H1 (cell line): ENCODE data around the gene MRPL42. TPM values are rescaled to one million over a fixed set of nuclear protein-coding genes. Genes with fewer than 3 reads are reported as not detected.

Experiments used
- NRF1 ChIP-seq: IDR thresholded peaks from 2 replicates; pipeline ENCODE4 v1.6.1; 2011; ENCODE audit warnings: mild to moderate bottlenecking, low read depth, low read length, improper control_type of control experiment
- polyA plus RNA-seq, 7 experiments: library from polyadenylated mRNA; depleted of rRNA in 3 of 7; stranded (reverse) in 5 of 7; unstranded in 2 of 7; fragments of >200 nt in 5 of 7; fragments of 200-250 nt in 2 of 7; gene quantifications; 1 replicate in 5 of 7; 2 replicates in 1 of 7; 4 replicates in 1 of 7; pipeline versions ENCODE4 v1.2.1 to v1.2.3, GENCODE V29; 2011 to 2013; ENCODE audit warnings: missing spikeins in 2 of 7, mixed read lengths in 2 of 7
- total RNA-seq: library from RNA; stranded (reverse); fragmentation: NEBNext Ultra II Directional; extraction: Animal tissue kit (Norgen Biotek cat#: 25700); gene quantifications from 2 replicates; pipeline ENCODE4 v1.2.1, GENCODE V29; 2021

Gene MRPL42
- total and polyA plus RNA-seq, 2 of the 8 experiments (the other 6 are each of a cell fraction or from before 2014, with no cell fraction given): 110 to 176 TPM

- TF ChIP-seq NRF1: no peak
Observed at GRCh38 chr12:93482721-93483120, 15.4 kb downstream of the MRPL42 start (continued).
